NOMO-1 treated with dmso at 0.1 percent for 144 hours (cell line): Measurements from ENCODE around the gene NADK.

Source experiments
- DNase-seq: peaks from one replicate; lab custom pipeline; 2025; ENCODE audit not compliant: unreplicated experiment; lab: John Stamatoyannopoulos, UW

Gene NADK

GRCh38 chr1:1786836-1787605 lies 8.8 kb upstream of the NADK start:
- DNase-seq = no peak

DNA sequence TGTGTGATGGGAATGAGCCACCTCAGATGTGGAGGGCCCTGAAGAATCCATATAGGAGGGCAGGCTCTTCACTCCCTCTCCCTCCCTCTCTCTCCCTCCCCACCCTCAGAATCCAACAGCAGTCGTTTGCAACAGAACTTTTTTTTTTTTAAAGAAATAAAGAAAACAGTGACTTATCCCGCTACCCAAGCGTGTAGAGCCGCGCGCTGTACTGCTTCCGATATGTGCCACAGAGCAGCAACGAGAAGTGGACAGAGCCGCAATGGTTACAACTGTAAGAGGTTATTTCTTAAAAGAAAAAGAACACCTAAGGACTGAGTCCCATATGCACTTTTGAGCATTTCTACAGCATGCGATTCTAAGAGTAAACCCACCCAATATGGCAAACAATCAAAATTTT lies 7.4 kb upstream of the NADK start:
- no peak for DNase-seq

GRCh38 chr1:1784933-1785332 lies 6.7 kb upstream of the NADK start:
- no peak for DNase-seq

GRCh38 chr1:1783320-1783719 lies 5.0 kb upstream of the NADK start:
- no peak for DNase-seq

DNA sequence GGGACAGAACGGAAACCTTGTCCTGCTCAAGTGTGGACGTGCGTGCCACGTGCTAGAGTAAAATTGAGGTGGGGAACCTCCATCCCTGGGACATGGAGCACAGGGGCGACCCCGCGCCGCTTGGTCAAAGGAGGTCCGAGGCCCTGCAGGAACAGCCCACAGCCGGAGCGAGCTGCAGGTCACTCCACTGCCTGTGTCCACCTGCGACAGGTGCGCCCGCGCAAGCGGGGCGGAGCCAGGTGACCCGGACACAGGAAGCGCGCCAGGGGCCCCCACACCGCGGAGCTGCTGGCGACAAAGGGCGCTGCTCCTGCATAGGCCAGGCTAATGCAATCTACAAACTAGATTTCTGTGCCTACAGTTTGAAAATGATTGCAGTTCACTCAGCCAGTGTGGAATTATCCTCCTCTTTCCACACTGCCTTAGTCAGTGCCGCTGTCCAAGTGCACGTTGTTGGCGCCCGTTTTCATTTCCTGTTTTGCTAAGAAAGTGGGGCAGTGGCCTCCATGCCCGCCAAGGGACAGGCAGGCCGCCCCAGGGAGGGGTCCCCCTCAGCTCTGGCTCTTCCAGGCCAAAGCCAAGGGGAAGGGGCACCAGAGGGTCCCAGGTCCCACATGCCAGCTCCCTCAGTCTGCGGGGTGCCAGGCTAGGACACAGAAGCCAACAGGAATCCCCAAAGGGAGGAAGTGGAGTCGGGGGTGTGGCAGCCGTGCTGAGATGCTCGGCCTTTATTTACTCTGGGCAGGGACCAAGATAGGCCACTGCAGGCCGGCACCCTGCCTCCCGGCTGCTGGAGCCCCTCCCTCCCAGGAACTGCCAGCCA lies 4.3 kb upstream of the NADK start:
- DNase-seq = peak; percentile 75

DNA sequence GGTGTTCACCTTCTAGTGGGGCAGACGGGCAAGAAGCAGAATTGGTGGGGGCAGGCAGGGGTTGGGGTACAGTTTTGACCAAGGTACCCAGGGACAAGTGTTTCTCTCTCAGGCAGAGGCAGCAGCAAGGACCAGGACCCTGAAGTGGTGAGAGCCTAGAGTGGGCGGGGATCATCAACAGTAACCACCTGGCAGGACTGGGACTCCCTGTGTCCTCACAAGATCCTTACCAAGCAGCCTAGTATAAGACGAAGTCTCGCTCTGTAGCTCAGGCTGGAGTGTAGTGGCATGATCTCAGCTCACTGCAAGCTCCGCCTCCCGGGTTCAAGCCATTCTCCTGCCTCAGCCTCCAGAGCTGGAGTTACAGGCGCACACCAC lies 3.2 kb upstream of the NADK start:
- DNase-seq = no peak

DNA sequence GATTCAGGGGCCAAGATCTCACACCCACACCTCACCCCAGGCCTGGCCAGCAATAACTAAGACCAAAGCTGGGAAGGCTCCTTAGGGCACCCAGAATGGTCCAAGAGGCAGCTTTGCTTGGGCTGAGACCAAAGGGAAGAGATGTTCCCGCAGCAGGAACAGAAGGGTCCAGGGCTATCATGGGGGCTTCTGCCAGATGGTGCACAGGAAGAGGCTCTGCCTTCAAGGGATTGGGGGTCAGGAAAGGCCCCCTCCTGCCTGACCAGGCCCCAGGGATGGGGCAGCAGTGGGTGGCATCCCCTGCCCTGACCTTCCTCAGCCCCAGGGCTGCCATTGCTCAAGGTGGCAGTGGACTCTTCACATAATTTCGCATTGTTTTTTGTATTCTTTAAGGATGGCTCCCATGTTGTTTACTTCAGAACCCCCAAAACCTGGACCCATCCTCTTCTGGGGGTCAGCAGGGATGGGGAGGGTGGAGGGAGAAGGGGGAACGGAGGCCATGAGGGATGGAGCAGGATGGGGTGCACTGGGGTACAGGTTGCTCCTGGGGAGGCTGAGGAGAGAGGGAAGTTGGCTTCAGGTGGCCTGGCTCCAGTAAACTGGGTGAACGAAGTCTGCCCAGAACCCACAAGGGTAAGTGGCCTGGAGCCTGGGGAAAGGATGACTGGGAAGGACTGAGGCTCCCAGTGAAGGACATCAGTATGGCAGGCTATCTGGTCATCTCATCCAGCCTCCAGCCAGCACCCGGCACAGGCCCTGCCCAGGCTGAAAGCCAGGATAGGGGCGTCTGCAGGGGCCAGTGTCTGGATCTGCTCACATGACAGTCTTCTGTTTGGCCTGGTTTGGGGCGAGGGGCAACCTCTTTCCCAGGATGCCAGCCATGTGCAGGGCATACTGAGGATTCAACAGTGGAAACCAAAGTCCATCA lies 2.6 kb upstream of the NADK start:
- DNase-seq = no peak

GRCh38 chr1:1779691-1780597 lies 1.7 kb upstream of the NADK start:
- peak; percentile 79 for DNase-seq

- DNase-seq = no peak
Measured at GRCh38 chr1:1779320-1779675, 1.0 kb upstream of the NADK start.

DNA sequence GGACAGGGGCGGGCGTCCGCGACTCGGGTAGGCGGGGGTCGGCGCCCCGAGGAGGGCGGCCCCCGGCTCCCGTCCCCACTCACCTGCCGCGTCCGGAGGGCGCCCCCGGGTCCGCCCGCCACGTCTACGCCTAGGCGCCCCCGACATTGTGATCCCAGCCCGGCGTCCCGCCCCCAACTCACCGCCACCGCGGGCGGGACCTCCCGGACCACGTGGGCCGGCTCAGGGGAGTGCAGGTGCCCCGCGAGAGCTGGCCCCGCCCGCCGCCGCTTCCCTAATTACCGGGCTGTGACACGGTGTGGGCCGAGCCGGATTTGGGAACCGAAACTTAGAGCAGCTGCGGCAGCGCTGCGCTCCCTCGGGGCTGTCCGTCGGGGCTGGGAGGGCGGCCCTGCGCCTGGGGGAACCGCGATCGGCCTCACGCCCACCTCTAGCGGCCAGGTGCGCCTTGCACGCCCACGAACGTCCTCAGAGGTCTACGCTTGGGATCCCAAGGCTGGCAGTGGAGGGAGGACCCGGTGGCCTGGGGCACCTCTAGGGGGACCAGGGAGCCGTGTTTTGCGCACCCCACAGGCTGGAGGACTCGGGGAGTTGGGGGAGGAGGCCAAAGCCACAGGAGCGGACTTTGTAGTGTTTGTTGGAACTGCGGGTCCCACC lies 521 bp upstream of the NADK start:
- DNase-seq = peak; percentile 89

- DNase-seq = no peak
Measured at GRCh38 chr1:1777583-1777899, 729 bp downstream of the NADK start.

DNA sequence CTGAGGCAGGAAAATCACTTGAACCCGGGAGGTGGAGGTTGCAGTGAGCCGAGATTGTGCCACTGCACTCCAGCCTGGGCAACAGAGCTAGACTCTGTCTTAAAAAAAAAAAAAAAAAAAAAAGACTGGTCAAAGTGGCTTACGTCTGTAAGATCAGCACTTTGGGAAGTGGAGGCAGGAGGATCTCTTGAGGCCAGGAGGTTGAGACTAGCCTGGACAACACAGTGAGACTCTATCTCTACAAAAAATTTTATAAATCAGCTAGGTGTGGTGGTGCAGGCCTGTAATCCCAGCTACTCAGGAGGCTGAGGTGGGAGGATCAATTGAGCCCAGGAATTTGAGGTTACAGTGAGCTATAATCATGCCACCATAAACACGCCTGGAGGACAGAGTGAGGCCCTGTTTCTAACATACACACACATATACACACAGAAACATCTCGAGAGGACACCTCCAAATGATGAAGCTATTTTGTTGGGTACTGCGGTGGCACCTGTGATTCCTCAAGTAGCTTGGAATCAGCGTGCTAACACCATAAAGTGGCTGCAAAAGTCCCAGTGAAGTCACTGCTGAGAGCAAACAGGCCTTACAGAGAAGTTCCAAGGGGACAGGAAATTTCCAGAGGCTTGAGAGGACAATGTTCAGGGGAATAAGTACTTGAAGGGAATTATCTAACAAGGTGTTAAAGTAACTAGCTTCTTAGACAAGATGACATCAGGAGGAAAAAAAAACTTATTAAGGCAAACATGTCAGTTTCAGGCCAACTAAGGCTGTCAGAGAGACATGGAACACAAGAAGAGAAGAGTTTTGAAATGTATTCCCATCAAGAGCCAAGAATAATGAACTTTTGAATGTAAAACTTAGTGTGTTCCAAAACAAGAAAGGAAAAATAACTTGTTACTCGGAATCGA lies 1.3 kb downstream of the NADK start:
- no peak for DNase-seq

DNA sequence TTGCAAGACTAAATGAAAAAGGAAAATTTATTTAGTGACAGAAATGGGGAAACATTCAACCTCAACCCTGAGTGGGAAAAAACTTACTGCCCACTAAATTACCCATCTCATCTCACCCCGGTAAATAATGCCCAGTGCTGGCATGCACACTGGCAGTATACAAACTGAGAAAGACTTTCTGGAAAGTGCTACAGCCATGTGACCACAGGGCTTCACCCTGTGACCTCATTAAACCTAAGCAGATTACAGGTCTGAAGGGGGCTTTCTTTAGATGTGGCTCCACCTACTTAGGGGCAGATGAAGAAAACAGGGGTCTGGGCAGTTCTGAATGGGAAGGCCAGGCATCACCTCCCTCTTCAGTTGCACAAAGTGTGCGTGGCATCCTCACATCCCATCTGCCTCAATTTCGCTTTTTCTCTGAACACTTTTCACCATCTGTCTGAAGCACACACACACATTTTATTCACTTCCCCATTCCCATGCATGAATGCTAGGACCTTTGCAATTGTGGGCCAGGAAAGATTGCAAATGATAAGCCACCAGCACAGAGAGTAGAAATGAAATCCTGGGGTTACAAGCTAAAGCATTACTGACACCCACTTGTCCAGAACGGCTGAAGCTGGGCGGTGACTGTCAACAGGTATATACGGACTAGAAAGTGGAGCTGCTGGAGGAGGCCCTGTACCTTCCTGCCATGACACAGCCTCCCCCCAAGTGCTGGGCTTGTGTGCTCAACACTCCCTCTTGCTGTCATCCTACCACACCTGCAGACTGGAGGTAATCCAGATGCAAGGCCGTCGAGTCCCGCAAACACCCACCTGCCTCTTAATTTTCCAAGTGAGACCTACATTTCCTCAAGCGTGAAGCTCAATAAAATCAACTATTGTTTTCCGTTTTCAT lies 2.7 kb downstream of the NADK start:
- peak; percentile 41 for DNase-seq

- no peak for DNase-seq
Measured at GRCh38 chr1:1773874-1774273, 4.4 kb downstream of the NADK start.

DNA sequence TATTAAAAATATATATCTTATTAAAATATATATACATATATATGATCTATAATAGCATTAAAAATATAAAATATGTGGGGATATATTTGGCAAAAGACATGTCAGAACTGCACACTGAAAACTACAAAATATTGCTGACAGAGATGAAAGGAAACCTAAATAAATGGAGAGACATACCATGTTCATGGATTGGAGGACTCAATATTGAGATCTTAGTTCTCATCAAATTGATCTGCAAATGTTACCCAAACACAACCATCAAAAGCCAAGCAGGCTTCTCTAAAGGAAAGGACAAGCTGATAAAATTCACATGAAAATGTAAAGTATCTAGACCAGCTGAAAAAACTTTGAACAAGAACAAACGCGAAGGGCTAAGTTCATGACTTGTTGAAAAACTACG lies 7.2 kb downstream of the NADK start:
- DNase-seq = no peak

DNA sequence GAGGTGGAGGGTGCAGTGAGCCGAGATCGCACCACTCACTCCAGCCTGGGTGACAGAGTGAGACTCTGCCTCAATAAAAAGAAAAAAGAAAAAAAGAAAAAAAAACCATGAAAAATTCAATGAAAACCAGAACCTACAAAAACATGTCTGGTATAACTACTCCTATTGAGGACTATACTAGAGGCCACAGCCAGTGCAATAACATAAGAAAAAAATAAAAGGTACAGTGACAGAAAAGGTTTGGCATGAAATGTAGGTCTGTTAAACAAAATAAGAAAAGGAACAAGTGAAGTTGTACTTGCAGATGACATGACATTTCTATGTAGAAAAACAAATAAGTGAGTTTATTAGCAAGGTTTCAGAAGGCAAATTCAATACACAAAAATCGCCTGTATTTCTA lies 8.2 kb downstream of the NADK start:
- DNase-seq = no peak

DNA sequence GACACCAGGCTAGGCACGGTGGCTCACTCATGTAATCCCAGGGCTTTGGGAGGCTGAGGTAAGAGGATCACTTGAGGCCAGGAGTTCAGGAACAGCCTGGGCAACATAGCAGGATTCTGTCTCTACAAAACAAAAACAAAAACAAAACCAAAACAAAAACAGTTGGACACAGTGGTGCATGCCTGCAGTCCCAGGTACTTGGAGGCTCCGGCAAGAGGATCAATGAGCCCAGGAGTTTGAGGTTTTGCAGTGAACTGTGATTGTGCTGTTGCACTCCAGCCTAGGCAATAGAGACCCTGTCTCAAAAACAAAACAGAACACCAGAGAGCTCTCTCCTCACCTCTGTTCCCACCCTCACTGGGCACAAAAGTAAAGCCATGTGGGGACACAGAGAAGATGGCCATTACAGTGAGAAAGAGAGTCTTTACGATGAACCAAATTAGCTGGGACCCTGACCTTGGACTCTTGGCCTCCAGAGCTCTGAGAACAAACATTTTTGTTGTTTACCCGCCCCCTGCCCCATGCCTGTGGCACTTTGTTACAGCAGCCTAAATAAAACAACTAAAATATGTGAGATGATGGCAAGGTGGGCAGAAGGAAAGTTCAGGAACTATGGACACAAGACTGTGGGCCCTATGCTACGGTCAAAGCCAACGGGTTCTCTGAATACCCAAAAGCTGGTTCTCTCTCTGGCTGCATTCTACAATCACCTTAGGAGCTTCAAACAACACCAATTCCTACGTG lies 9.8 kb downstream of the NADK start:
- no peak for DNase-seq
